ENCODE results near the gene TRAPPC8.

DNA sequence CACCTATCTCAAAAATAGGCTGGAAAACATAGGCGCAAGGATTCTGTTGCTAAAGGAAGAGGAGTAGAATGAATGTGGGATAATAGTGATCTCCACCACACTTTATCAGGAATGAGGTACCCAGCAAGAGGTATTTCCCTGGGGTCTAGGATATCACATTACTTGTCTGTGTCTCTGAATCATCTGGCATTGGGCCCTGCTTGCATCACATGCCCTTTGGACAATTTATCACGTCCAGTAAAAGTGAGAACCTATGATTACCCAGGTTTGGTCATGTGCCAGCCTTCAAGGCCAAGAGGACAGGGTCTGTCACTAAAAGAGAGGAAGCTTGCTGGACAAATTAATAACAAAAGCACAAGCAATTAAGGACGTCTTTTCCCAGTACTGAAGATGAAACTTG is 11.4 kb upstream of the TRAPPC8 start:
- TF ChIP-seq, protein P1, sequence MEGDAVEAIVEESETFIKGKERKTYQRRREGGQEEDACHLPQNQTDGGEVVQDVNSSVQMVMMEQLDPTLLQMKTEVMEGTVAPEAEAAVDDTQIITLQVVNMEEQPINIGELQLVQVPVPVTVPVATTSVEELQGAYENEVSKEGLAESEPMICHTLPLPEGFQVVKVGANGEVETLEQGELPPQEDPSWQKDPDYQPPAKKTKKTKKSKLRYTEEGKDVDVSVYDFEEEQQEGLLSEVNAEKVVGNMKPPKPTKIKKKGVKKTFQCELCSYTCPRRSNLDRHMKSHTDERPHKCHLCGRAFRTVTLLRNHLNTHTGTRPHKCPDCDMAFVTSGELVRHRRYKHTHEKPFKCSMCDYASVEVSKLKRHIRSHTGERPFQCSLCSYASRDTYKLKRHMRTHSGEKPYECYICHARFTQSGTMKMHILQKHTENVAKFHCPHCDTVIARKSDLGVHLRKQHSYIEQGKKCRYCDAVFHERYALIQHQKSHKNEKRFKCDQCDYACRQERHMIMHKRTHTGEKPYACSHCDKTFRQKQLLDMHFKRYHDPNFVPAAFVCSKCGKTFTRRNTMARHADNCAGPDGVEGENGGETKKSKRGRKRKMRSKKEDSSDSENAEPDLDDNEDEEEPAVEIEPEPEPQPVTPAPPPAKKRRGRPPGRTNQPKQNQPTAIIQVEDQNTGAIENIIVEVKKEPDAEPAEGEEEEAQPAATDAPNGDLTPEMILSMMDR (IDR thresholded peaks at IDR 0.05), result no peak
- no peak for TF ChIP-seq POLR2A (IDR thresholded peaks at IDR 0.05)
